Activated CD4-positive, alpha-beta T cell treated with anti-CD3 and anti-CD28 coated beads, Interleukin-2, amount 10 ng/mL, durations not matched to agents 7 days and 5 days (primary cell): ENCODE data around the gene TREH. TPM values are rescaled to one million over a fixed set of nuclear protein-coding genes. Genes with fewer than 3 reads are reported as not detected.

ENCODE experiments used
- CTCF ChIA-PET: fragments of 350-600 bp; sonication (Branson Sonifier 250); formaldehyde crosslinking; loops from one replicate; lab custom pipeline; 2021; ENCODE audit warnings: antibody characterized with exemption; lab: Charles Lee
- POLR2A ChIA-PET: fragments of 350-600 bp; sonication (Branson Sonifier 250); formaldehyde crosslinking; loops from one replicate; lab custom pipeline; 2021; ENCODE audit warnings: antibody characterized with exemption; lab: Charles Lee
- DNase-seq: peaks from one replicate; pipeline ENCODE4 v3.0.0-alpha.2; 2020
- H3K27ac Mint-ChIP-seq: one replicate; pipeline ENCODE4 v1.8.0; 2021; ENCODE audit warnings: mild to moderate bottlenecking, moderate library complexity, mixed read lengths
- H3K27me3 Mint-ChIP-seq: one replicate; pipeline ENCODE4 v1.8.0; 2021; ENCODE audit warnings: mixed read lengths
- H3K36me3 Mint-ChIP-seq: one replicate; pipeline ENCODE4 v1.8.0; 2021; ENCODE audit warnings: low read depth, mixed read lengths
- H3K4me1 Mint-ChIP-seq: one replicate; pipeline ENCODE4 v1.8.0; 2021; ENCODE audit warnings: mixed read lengths
- H3K4me3 Mint-ChIP-seq: one replicate; pipeline ENCODE4 v1.8.0; 2021; ENCODE audit warnings: mild to moderate bottlenecking, moderate library complexity, mixed read lengths
- H3K9me3 Mint-ChIP-seq: one replicate; pipeline ENCODE4 v1.8.0; 2021; ENCODE audit warnings: mixed read lengths
- total RNA-seq, 2 experiments: library from RNA; stranded (reverse); gene quantifications; one replicate each; pipeline ENCODE4 v1.2.3, GENCODE V29; 2021

Gene TREH
- total RNA-seq, 2 experiments from 2014 or later, result not detected

DNA sequence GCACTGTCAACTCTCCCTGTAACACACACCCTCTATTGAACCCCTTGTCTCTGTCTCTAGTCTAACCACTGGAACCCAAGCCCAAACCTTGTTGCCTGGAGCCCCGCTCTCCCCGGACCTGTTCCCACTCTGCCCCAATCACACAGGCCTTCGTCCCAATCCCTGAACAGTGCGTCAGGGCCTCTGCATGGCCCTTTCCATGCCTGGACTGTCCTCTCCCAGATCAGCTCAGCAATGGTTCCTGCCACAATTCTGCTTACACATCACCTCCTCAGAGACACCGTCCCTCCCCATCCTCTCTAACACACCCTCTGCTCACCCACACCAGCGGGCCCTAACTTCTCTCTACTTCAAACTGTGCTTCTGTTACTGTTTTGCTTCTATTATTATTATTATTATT lies 1.5 kb downstream of the TREH start:
- H3K9me3 Mint-ChIP-seq, result peaks cover 11% of the 10 kb centered on the region
- no peak overlapping the region for H3K4me3 Mint-ChIP-seq
- no peaks in the 10 kb centered on the region for H3K36me3 Mint-ChIP-seq
- peaks cover 4% of the 10 kb centered on the region for H3K27me3 Mint-ChIP-seq
- no peak for DNase-seq
- ChIA-PET POLR2A (no interaction called here), CTCF (interaction anchor here (1.2 kb wide), 1 partner anchor 9 kb away, joined by 3 read pairs; no protein-coding TSS in a partner anchor)
- no peak overlapping the region for H3K27ac Mint-ChIP-seq
- H3K4me1 Mint-ChIP-seq, result peaks cover 2% of the 10 kb centered on the region

DNA sequence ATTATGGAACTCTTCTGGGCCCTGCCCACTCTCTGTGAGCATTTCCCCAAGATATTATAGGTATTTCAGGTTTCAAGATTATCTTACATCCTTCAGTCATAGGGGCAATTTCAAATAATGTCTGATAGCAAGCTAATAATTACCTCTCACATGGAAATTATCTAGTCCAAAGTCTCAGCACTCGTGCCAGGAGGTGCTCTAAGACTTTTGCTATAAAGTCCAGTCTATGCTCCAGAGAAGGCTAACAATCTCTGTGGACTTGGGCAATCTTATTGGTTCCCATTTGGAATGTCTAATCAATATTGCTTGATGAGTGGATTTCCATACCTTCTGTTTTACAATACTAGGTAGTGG lies 5.4 kb downstream of the TREH start:
- Mint-ChIP-seq H3K27ac (no peak overlapping the region), H3K36me3 (no peaks in the 10 kb centered on the region), H3K9me3 (peaks cover 11% of the 10 kb centered on the region), H3K27me3 (peaks cover 21% of the 10 kb centered on the region), H3K4me3 (no peak overlapping the region), H3K4me1 (peaks cover 2% of the 10 kb centered on the region)
- ChIA-PET CTCF (no interaction called here), POLR2A (no interaction called here)
- no peak for DNase-seq

DNA sequence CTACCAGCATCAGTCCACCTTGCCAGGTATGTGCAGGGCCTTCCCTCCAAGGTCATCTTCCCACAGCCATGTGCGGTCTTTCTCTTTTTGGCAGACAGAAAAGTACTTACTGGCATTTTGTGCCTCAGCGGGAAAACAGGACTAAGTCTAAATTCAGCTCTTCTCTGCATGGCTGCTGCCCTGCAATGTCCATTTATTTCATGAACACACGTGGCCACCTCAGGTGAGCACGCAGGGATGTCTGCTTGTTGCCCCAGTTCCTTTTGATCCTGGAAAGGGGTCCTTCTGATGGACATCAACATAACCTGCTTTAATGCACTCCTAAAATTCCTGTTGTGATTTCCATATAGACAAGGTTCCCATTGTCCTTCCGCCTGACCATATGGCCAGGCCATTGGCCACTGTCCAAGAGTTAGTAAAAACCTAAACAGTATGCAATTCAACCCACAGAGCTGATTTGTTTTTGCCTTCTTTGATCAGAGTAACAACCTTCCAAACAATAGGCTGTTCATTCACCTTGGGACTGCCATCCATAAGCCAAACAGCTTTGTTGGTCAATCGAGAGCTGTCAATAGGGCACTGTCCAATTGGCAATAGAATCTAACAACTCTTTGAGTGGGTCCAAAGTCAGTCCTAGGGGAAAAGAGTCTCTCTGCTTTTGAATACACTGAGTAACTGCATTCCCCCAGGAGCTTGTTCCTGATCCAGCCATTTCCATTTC lies 5.9 kb downstream of the TREH start:
- no peak for DNase-seq
- Mint-ChIP-seq H3K4me1 (no peaks in the 10 kb centered on the region), H3K4me3 (no peak overlapping the region), H3K36me3 (no peaks in the 10 kb centered on the region), H3K27ac (no peak overlapping the region), H3K9me3 (peaks cover 11% of the 10 kb centered on the region), H3K27me3 (peaks cover 21% of the 10 kb centered on the region)
- ChIA-PET CTCF (interaction anchor here (0.6 kb wide), 1 partner anchor 100 kb away, joined by 3 read pairs; no protein-coding TSS in a partner anchor), POLR2A (no interaction called here)

GRCh38 chr11:118672846-118673245 lies 6.6 kb downstream of the TREH start:
- H3K27me3 Mint-ChIP-seq, result peaks cover 21% of the 10 kb centered on the region
- POLR2A ChIA-PET, result no interaction called here
- H3K36me3 Mint-ChIP-seq, result no peaks in the 10 kb centered on the region
- no peak overlapping the region for H3K27ac Mint-ChIP-seq
- H3K4me1 Mint-ChIP-seq, result no peaks in the 10 kb centered on the region
- H3K9me3 Mint-ChIP-seq, result peaks cover 11% of the 10 kb centered on the region
- H3K4me3 Mint-ChIP-seq, result no peak overlapping the region
- no peak for DNase-seq
- CTCF ChIA-PET, result interaction anchor here (0.6 to 1.4 kb wide), 2 partner anchors 17 to 101 kb away, joined by 3 to 4 read pairs; no protein-coding TSS in a partner anchor

DNA sequence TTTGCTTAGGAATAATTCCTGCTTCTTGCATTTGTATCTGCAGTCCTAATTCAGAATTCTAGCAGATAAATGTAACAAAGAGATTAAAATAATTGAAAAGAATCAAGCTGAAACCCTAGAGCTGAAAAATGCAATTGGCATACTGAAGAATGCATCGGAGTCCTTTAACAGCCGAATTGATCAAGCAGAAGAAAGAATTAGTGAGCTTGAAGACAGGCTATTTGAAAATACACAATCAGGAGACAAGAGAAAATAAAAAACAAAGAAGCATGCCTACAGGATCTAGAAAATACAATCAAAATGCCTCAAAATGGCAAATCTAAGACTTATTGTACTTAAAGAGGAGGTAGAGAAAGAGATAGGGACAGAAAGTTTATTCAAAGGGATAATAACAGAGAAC lies 8.2 kb downstream of the TREH start:
- H3K27ac Mint-ChIP-seq, result no peak overlapping the region
- ChIA-PET POLR2A (no interaction called here), CTCF (interaction anchor here (1.6 kb wide), 1 partner anchor 12 kb away, joined by 8 read pairs; no protein-coding TSS in a partner anchor)
- DNase-seq, result no peak
- no peaks in the 10 kb centered on the region for H3K36me3 Mint-ChIP-seq
- peaks cover 4% of the 10 kb centered on the region for H3K4me1 Mint-ChIP-seq
- H3K4me3 Mint-ChIP-seq, result no peak overlapping the region
- peaks cover 21% of the 10 kb centered on the region for H3K27me3 Mint-ChIP-seq
- H3K9me3 Mint-ChIP-seq, result peaks cover 6% of the 10 kb centered on the region

- H3K4me3 Mint-ChIP-seq, result no peak overlapping the region
- ChIA-PET CTCF (interaction anchor here (0.5 to 1.6 kb wide), 4 partner anchors 9 to 297 kb away, joined by 3 to 8 read pairs (median 3); no protein-coding TSS in a partner anchor), POLR2A (no interaction called here)
- H3K4me1 Mint-ChIP-seq, result peaks cover 5% of the 10 kb centered on the region
- H3K27ac Mint-ChIP-seq, result no peak overlapping the region
- H3K9me3 Mint-ChIP-seq, result peaks cover 4% of the 10 kb centered on the region
- no peaks in the 10 kb centered on the region for H3K36me3 Mint-ChIP-seq
- DNase-seq, result no peak
- peaks cover 21% of the 10 kb centered on the region for H3K27me3 Mint-ChIP-seq
Measured at GRCh38 chr11:118670063-118670462, 9.4 kb downstream of the TREH start.

DNA sequence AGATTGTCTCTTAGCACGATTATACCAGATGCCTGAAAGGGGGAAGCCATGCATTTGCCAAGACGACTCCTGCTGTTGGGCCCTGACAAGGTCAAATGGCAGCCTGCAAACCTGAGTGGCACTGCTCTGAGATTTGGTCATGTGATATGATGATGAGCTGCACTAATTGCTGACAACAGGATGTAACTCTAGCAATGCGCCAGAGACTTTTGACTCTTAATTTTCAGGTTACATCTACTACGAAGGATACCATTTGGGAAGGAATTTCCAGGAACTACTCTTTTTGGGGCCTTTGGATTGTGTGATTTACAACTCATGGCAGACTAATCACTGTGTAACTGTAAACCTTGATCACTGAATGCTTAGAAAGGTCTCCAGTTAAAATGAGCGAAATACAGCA lies 13.1 kb downstream of the TREH start:
- Mint-ChIP-seq H3K36me3 (no peaks in the 10 kb centered on the region), H3K27ac (no peak overlapping the region), H3K27me3 (peaks cover 11% of the 10 kb centered on the region), H3K4me1 (peaks cover 5% of the 10 kb centered on the region), H3K9me3 (no peaks in the 10 kb centered on the region), H3K4me3 (no peak overlapping the region)
- DNase-seq, result no peak
- ChIA-PET CTCF (interaction anchor here (1.2 to 1.6 kb wide), 2 partner anchors 8 to 24 kb away, joined by 4 to 7 read pairs; no protein-coding TSS in a partner anchor), POLR2A (no interaction called here)

- Mint-ChIP-seq H3K27ac (no peak overlapping the region), H3K9me3 (no peaks in the 10 kb centered on the region), H3K36me3 (no peaks in the 10 kb centered on the region), H3K4me3 (no peak overlapping the region), H3K27me3 (no peaks in the 10 kb centered on the region), H3K4me1 (peaks cover 5% of the 10 kb centered on the region)
- DNase-seq, result no peak
- ChIA-PET POLR2A (no interaction called here), CTCF (no interaction called here)
Measured at GRCh38 chr11:118663902-118664301, 15.5 kb downstream of the TREH start.

GRCh38 chr11:118663381-118663780 lies 16.1 kb downstream of the TREH start:
- H3K27me3 Mint-ChIP-seq, result no peaks in the 10 kb centered on the region
- CTCF ChIA-PET, result interaction anchor here (0.8 to 1.7 kb wide), 3 partner anchors 13 to 21 kb away, joined by 3 to 4 read pairs (median 4); no protein-coding TSS in a partner anchor
- POLR2A ChIA-PET, result no interaction called here

DNA sequence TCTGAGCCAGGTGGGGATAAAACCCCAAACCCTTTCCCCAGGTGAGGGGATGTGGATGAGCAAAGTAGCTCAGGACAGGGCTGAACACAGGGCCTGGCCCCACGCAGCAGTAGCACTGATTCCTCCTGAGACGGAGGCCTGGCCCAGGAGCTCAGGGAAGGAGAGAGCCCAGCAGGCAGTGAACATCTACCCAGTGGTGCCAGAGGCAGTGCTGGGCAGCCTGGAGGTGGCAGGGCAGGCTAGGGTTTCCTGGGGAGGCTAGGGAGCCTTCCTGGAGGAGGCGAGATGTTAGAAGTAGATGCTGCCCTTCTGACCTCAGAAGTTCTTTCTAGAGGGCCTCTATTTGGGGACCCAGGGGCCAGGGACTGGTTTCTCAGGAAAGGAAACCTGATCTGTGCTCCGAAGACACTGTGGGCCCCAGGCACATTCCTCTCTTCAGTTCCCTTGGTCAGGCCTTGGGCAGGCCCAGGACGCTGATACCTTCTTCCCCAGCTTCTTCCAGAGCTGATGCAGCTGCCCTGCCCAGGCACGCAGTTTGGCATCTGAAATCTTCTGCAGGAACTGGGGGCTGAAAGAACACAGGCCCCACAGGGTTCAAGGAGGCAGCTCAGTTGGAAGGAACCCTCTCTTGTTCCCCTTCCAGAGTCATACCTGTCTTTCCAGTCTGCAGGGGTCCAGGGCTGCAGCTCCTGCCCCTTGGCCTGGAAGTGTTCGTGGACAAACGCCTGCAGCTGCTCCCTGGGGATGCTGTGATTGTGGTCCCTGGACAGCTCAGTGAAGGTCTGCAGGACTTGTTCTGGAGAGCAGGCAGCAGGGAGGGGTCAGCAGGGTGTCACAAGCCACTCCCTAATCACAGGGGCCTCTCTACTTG lies 16.8 kb downstream of the TREH start:
- Mint-ChIP-seq H3K27ac (no peak overlapping the region), H3K9me3 (no peaks in the 10 kb centered on the region), H3K4me1 (peaks cover 5% of the 10 kb centered on the region), H3K36me3 (no peaks in the 10 kb centered on the region), H3K4me3 (no peak overlapping the region), H3K27me3 (no peaks in the 10 kb centered on the region)
- ChIA-PET CTCF (interaction anchor here (0.8 to 1.7 kb wide), 6 partner anchors 13 to 264 kb away, joined by 3 to 4 read pairs (median 4); no protein-coding TSS in a partner anchor), POLR2A (no interaction called here)
- DNase-seq, result no peak

More at GRCh38 chr11:118663381-118663780, 16.1 kb downstream of the TREH start:
- Mint-ChIP-seq H3K27ac (no peak overlapping the region), H3K4me3 (no peak overlapping the region), H3K9me3 (no peaks in the 10 kb centered on the region), H3K36me3 (no peaks in the 10 kb centered on the region), H3K4me1 (peaks cover 5% of the 10 kb centered on the region)
- no peak for DNase-seq

DNA sequence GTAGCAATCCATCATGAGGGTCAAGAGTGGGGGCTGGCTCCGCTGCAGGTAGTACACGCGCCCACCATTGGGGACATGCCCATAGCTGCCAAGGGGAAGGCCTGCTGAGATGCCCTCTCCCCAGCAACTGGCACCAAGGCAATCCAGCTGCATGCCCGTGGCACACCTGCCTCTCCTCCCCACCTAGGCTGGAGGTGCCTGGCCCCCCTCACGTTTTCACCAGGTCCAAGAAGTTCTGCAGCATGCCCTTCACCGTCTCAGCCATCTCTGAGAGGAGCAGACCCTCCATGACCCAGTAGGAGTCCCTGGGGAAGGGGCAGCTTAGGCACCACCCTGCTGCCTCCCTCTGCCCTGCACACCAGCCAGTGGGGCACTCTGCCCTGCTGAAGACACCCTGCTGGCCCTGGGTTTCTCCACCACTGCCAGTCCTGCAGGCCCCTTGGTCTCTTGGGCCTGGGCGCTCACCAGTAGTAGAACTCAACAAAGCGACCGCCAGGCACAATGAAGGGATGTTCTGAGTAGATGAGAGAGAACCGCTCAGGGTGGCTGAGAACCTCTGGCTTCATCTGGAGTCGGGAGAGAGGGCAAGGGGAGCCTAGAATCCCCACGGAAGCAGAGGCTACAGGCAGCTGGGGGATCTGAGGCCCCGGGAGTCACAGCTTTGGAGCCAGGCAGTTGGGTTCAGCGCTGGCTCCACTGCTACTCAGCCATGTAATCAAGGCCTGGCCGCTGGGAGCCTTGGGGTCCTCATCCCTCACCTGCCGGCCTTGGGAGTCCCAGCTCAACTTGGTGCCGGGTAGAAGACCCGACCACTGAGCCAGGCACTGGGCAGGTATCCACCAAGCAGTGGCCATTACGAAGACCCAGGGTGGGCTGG lies 17.8 kb downstream of the TREH start:
- Mint-ChIP-seq H3K4me3 (no peak overlapping the region), H3K27me3 (no peaks in the 10 kb centered on the region), H3K9me3 (no peaks in the 10 kb centered on the region), H3K4me1 (peaks cover 5% of the 10 kb centered on the region), H3K36me3 (no peaks in the 10 kb centered on the region), H3K27ac (no peak overlapping the region)
- ChIA-PET POLR2A (no interaction called here), CTCF (interaction anchor here (0.8 to 4.1 kb wide), 9 partner anchors 14 to 265 kb away, joined by 3 to 24 read pairs (median 3); no protein-coding TSS in a partner anchor)
- DNase-seq, result no peak
